K562 (cell line): ENCODE measurements around the gene LTB4R2. TPM values are rescaled to one million over a fixed set of nuclear protein-coding genes. Genes with fewer than 3 reads are reported as not detected.

Source experiments
- BMI1 ChIP-seq: fragments of 150-350 bp; IDR thresholded peaks from 2 replicates; pipeline ENCODE4 v1.6.1; 2014; ENCODE audit warnings: low read length
- CAMTA2 ChIP-seq: fragments of 250-450 bp; sonication (Bioruptor Pico); conservative IDR thresholded peaks from 2 replicates; pipeline ENCODE4 v1.5.1; 2022
- CBX1 ChIP-seq: sonication (generic); IDR thresholded peaks from 2 replicates; pipeline ENCODE4 v1.6.1; 2016; ENCODE audit warnings: antibody characterized with exemption, low read depth, mild to moderate bottlenecking
- ELF4 ChIP-seq: fragments of 450-650 bp; formaldehyde crosslinking; IDR thresholded peaks from 2 replicates; pipeline ENCODE4 v1.4.0; 2022; ENCODE audit warnings: missing genetic modification characterization
- FOS ChIP-seq: IDR thresholded peaks from 3 replicates; pipeline ENCODE4 v1.6.1; 2011; ENCODE audit not compliant: insufficient read length; ENCODE audit errors: extremely low read depth
- GABPB1 ChIP-seq: sonication (generic); formaldehyde crosslinking; IDR thresholded peaks from 2 replicates; pipeline ENCODE4 v1.8.0; 2022; ENCODE audit warnings: mild to moderate bottlenecking, missing genetic modification reagents
- GTF2F1 ChIP-seq: IDR thresholded peaks from 2 replicates; pipeline ENCODE4 v1.6.1; 2011; ENCODE audit warnings: low read depth, low read length, improper control_type of control experiment
- HOMEZ ChIP-seq: fragments of 250-450 bp; sonication (Bioruptor Pico); IDR thresholded peaks from 2 replicates; pipeline ENCODE4 v1.4.0; 2020; ENCODE audit warnings: mild to moderate bottlenecking, moderate library complexity
- IFI16 ChIP-seq: fragments of 250-450 bp; sonication (Bioruptor Pico); IDR thresholded peaks from 2 replicates; pipeline ENCODE4 v2.1.2; 2022; ENCODE audit warnings: mild to moderate bottlenecking, inconsistent platforms
- MAFG ChIP-seq: fragments of 450-650 bp; conservative IDR thresholded peaks from 2 replicates; pipeline ENCODE4 v1.6.1; 2016; ENCODE audit warnings: missing genetic modification characterization, missing compliant biosample characterization
- MCM3 ChIP-seq: fragments of 450-650 bp; IDR thresholded peaks from 2 replicates; pipeline ENCODE4 v1.6.1; 2016
- MEF2A ChIP-seq: IDR thresholded peaks from 2 replicates; pipeline ENCODE4 v1.6.1; 2011; ENCODE audit warnings: low read depth, mild to moderate bottlenecking, low read length, moderate library complexity; ENCODE audit not compliant: control insufficient read depth
- MXD1 ChIP-seq: fragments of 250-450 bp; sonication (Bioruptor Pico); IDR thresholded peaks from 2 replicates; pipeline ENCODE4 v1.8.0; 2021; ENCODE audit warnings: borderline replicate concordance, mild to moderate bottlenecking, moderate library complexity; ENCODE audit not compliant: poor library complexity, severe bottlenecking
- PHB2 ChIP-seq: fragments of 450-650 bp; IDR thresholded peaks from 2 replicates; pipeline ENCODE4 v1.6.1; 2017; ENCODE audit warnings: low read depth
- POU5F1 ChIP-seq: fragments of 150-350 bp; IDR thresholded peaks from 2 replicates; pipeline ENCODE4 v1.6.1; 2014; ENCODE audit warnings: borderline replicate concordance, low read length, low read depth, mild to moderate bottlenecking; ENCODE audit not compliant: partially characterized antibody
- PPARD ChIP-seq: fragments of 250-450 bp; sonication (Bioruptor Pico); IDR thresholded peaks from 2 replicates; pipeline ENCODE4 v1.8.0; 2022; ENCODE audit warnings: inconsistent platforms, mild to moderate bottlenecking, moderate library complexity
- RBM39 ChIP-seq: fragments of 200-400 bp; formaldehyde crosslinking; optimal IDR thresholded peaks from 2 replicates; pipeline ENCODE3; 2018; ENCODE audit warnings: low read depth, low read length
- SMARCA4 ChIP-seq: fragments of 450-650 bp; IDR thresholded peaks from 2 replicates; pipeline ENCODE4 v1.6.1; 2016
- SUPT5H ChIP-seq: fragments of 450-650 bp; IDR thresholded peaks from 2 replicates; pipeline ENCODE4 v1.6.1; 2016
- ZNF507 ChIP-seq: conservative IDR thresholded peaks from 2 replicates; pipeline ENCODE4 v1.6.1; 2017; ENCODE audit warnings: missing genetic modification characterization, missing compliant biosample characterization
- ZNF609 ChIP-seq: sonication (generic); formaldehyde crosslinking; IDR thresholded peaks from 2 replicates; pipeline ENCODE4 v1.8.1; 2023; ENCODE audit warnings: missing genetic modification reagents, mild to moderate bottlenecking, borderline replicate concordance
- ZNF830 ChIP-seq: fragments of 250-450 bp; sonication (Bioruptor Pico); IDR thresholded peaks from 2 replicates; pipeline ENCODE4 v1.5.0; 2021; ENCODE audit warnings: mild to moderate bottlenecking
- polyA plus RNA-seq, 8 experiments: library from polyadenylated mRNA; depleted of rRNA in 4 of 8; stranded (reverse) in 5 of 8; unstranded in 3 of 8; fragments of >200 nt; fragmentation: Nextera tagmentation in 2 of 8; fragmentation: Illumina TruSeq in 1 of 8; extraction: Ambion mirVana in 2 of 8; extraction: Trizol in 1 of 8; gene quantifications; 2 replicates each; pipeline versions ENCODE4 v1.2.1 to v1.2.3, GENCODE V29; 2011 to 2014; ENCODE audit warnings: inconsistent platforms in 1 of 8, missing spikeins in 1 of 8
- total RNA-seq, 7 experiments: library from RNA; depleted of rRNA in 6 of 7; stranded (reverse); fragments of >200 nt in 6 of 7; fragmentation: Illumina TruSeq in 2 of 7; extraction: Trizol in 2 of 7; gene quantifications; 2 replicates each; pipeline versions ENCODE4 v1.2.1 to v1.2.3, GENCODE V29; 2011 to 2021; ENCODE audit warnings: low replicate concordance in 1 of 7
- TF ChIP-seq, protein P1 (sequence below): sonication (generic); formaldehyde crosslinking; IDR thresholded peaks from 2 replicates; pipeline ENCODE4 v1.8.0; 2022; ENCODE audit warnings: mild to moderate bottlenecking, low read depth, missing genetic modification reagents

Gene LTB4R2
- total and polyA plus RNA-seq, 9 of the 15 experiments (the other 6 are each of a cell fraction or from before 2014, with no cell fraction given) = 0.03 to 11.6 (median 2.8) TPM; not detected in 1

DNA sequence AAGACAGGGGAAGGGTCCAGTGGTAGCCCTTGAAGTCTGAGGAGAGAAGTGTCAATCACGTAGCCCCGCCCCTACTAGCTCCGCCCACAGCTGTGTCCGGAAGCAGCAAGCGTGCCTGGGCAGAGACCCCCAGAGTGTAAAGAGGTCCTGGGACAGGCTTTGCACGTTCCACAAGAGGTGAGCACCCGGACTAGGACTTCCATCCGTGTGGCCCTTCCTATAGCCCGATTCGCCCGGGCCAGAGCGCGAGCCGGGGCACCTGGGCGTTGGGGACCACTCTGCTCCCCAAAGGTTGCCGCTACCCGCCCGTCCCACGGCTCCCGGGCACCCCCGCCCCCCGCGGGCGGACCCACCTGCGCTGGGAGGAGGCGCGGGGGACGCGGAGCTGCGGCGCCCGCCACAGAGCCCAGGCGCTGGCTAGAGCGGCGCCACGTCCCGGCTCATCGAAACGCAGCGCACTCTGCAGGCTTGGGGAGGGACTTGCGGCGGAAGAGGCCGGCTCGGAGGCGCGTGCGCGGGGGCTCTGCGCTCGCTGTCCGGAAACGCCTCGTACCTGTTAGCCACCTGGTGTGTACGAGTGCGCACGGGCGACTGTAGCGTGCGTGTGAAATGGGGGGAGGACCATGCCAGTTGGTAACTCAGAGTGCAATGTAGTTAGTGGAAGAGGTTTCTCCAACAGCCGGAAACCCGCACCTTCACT lies 38.7 kb upstream of the LTB4R2 start, which contains the start of gene RABGGTA (continued):
- TF ChIP-seq, protein P1, sequence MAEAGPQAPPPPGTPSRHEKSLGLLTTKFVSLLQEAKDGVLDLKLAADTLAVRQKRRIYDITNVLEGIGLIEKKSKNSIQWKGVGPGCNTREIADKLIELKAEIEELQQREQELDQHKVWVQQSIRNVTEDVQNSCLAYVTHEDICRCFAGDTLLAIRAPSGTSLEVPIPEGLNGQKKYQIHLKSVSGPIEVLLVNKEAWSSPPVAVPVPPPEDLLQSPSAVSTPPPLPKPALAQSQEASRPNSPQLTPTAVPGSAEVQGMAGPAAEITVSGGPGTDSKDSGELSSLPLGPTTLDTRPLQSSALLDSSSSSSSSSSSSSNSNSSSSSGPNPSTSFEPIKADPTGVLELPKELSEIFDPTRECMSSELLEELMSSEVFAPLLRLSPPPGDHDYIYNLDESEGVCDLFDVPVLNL (CRISPR knock-in tag) = 0 out of 2 replicates have a peak, but pooled peaks have one; percentile 20
- TF ChIP-seq HOMEZ (CRISPR knock-in tag) (no peak), MAFG (no peak), RBM39 (no peak), POU5F1 (no peak), MCM3 (no peak), IFI16 (CRISPR knock-in tag) (no peak), PHB2 (no peak), SUPT5H (peak; percentile 62), GABPB1 (peak; percentile 81), SMARCA4 (no peak), ZNF507 (no peak), FOS (no peak), MXD1 (CRISPR knock-in tag) (no peak), GTF2F1 (peak; percentile 51; the same call in 1 of the 2 replicates), CAMTA2 (CRISPR knock-in tag) (no peak), BMI1 (no peak), ZNF830 (CRISPR knock-in tag) (no peak), ELF4 (CRISPR knock-in tag) (no peak), PPARD (CRISPR knock-in tag) (no peak), CBX1 (0 out of 2 replicates have a peak, but pooled peaks have one; percentile 60), MEF2A (no peak), ZNF609 (CRISPR knock-in tag) (no peak)
